HepG2 (cell line): ENCODE results near the gene TRMT1. TPM values are rescaled to one million over a fixed set of nuclear protein-coding genes. Genes with fewer than 3 reads are reported as not detected.

ENCODE experiments used
- ATF7-NPFF ChIP-seq: sonication (generic); formaldehyde crosslinking; IDR thresholded peaks from 2 replicates; pipeline ENCODE4 v1.8.1; 2023; ENCODE audit warnings: mild to moderate bottlenecking, low read depth, missing genetic modification reagents, moderate library complexity
- CBX5 ChIP-seq: sonication (generic); formaldehyde crosslinking; IDR thresholded peaks from 2 replicates; pipeline ENCODE4 v1.4.0; 2020; ENCODE audit warnings: missing genetic modification reagents, borderline replicate concordance
- CREB1 ChIP-seq, 2 experiments: fragments of 450-650 bp in 1 of 2; IDR thresholded peaks; 2 replicates each; pipeline ENCODE4 v1.6.1; 2016 to 2017; ENCODE audit warnings: control low read depth in 1 of 2, mild to moderate bottlenecking in 1 of 2, missing compliant biosample characterization in 1 of 2, missing genetic modification characterization in 1 of 2
- ETV5 ChIP-seq: IDR thresholded peaks from 2 replicates; pipeline ENCODE4 v1.6.1; 2018; ENCODE audit warnings: missing biosample characterization, missing genetic modification reagents, inconsistent platforms, borderline replicate concordance
- FOXP1 ChIP-seq, 2 experiments: fragments of 450-650 bp in 1 of 2; IDR thresholded peaks; 2 replicates each; pipeline ENCODE4 v1.6.1; 2017 to 2018; ENCODE audit warnings: antibody characterized with exemption in 1 of 2
- GABPB1 ChIP-seq: IDR thresholded peaks from 2 replicates; pipeline ENCODE4 v1.6.1; 2016; ENCODE audit warnings: mild to moderate bottlenecking, missing genetic modification reagents, moderate library complexity, missing compliant biosample characterization
- MEF2D ChIP-seq: sonication (generic); formaldehyde crosslinking; IDR thresholded peaks from 2 replicates; pipeline ENCODE4 v1.5.1; 2020; ENCODE audit warnings: mild to moderate bottlenecking, missing genetic modification reagents
- MYC ChIP-seq: sonication (generic); formaldehyde crosslinking; IDR thresholded peaks from 2 replicates; pipeline ENCODE4 v1.9.0; 2021; ENCODE audit warnings: missing genetic modification reagents, borderline replicate concordance
- PHF5A ChIP-seq: IDR thresholded peaks from one replicate; pipeline ENCODE4 v1.6.1; 2018; ENCODE audit warnings: low read depth, missing genetic modification reagents; ENCODE audit not compliant: unreplicated experiment
- TRIM24 ChIP-seq: sonication (generic); formaldehyde crosslinking; IDR thresholded peaks from 2 replicates; pipeline ENCODE4 v1.8.0; 2022; ENCODE audit warnings: mild to moderate bottlenecking, missing genetic modification reagents
- ZNF20 ChIP-seq: sonication (generic); formaldehyde crosslinking; IDR thresholded peaks from 2 replicates; pipeline ENCODE4 v1.4.0; 2020; ENCODE audit warnings: mild to moderate bottlenecking, moderate library complexity, missing genetic modification reagents
- ZNF253 ChIP-seq: sonication (generic); formaldehyde crosslinking; IDR thresholded peaks from 2 replicates; pipeline ENCODE4 v1.8.0; 2022; ENCODE audit warnings: mild to moderate bottlenecking, missing genetic modification reagents, borderline replicate concordance
- ZNF350 ChIP-seq: sonication (generic); formaldehyde crosslinking; IDR thresholded peaks from 2 replicates; pipeline ENCODE4 v1.4.0; 2020; ENCODE audit warnings: mild to moderate bottlenecking, low read depth, missing genetic modification reagents, borderline replicate concordance
- ZNF44 ChIP-seq: sonication (generic); formaldehyde crosslinking; IDR thresholded peaks from 2 replicates; pipeline ENCODE4 v1.5.1; 2020; ENCODE audit warnings: mild to moderate bottlenecking, missing genetic modification reagents
- polyA plus RNA-seq, 8 experiments: library from polyadenylated mRNA; depleted of rRNA in 3 of 8; stranded (reverse) in 7 of 8; unstranded in 1 of 8; fragments of >200 nt; fragmentation: Illumina TruSeq in 4 of 8; extraction: Trizol in 4 of 8; gene quantifications; 2 replicates each; pipeline versions ENCODE4 v1.2.1 to v1.2.3, GENCODE V29; 2011 to 2016; ENCODE audit warnings: low read depth in 4 of 8, missing spikeins in 1 of 8, mixed read lengths in 1 of 8; ENCODE audit not compliant: insufficient read depth in 1 of 8
- total RNA-seq, 5 experiments: library from RNA; depleted of rRNA; stranded (reverse); fragments of >200 nt; fragmentation: Illumina TruSeq; extraction: Trizol; gene quantifications; 2 replicates each; pipeline ENCODE4 v1.2.3, GENCODE V29; 2016; ENCODE audit warnings: low read depth in 1 of 5
- TF ChIP-seq, protein P1 (sequence below): sonication (generic); formaldehyde crosslinking; IDR thresholded peaks from 2 replicates; pipeline ENCODE4 v1.5.0; 2020; ENCODE audit warnings: missing genetic modification reagents, mild to moderate bottlenecking, borderline replicate concordance
- TF ChIP-seq, protein P2 (sequence below): sonication (generic); formaldehyde crosslinking; IDR thresholded peaks from 2 replicates; pipeline ENCODE4 v1.5.0; 2020; ENCODE audit warnings: mild to moderate bottlenecking, missing genetic modification reagents, borderline replicate concordance
- TF ChIP-seq, protein P3 (sequence below): sonication (generic); formaldehyde crosslinking; IDR thresholded peaks from 2 replicates; pipeline ENCODE4 v1.4.0; 2020; ENCODE audit warnings: missing genetic modification reagents, borderline replicate concordance
- TF ChIP-seq, protein P4 (sequence below): sonication (generic); formaldehyde crosslinking; IDR thresholded peaks from 2 replicates; pipeline ENCODE4 v1.5.1; 2020; ENCODE audit warnings: missing genetic modification reagents, mild to moderate bottlenecking, borderline replicate concordance

Gene TRMT1
- total and polyA plus RNA-seq, 2 of the 13 experiments (the other 11 are each of a cell fraction or from before 2014, with no cell fraction given) = 35.5 to 44.1 TPM

DNA sequence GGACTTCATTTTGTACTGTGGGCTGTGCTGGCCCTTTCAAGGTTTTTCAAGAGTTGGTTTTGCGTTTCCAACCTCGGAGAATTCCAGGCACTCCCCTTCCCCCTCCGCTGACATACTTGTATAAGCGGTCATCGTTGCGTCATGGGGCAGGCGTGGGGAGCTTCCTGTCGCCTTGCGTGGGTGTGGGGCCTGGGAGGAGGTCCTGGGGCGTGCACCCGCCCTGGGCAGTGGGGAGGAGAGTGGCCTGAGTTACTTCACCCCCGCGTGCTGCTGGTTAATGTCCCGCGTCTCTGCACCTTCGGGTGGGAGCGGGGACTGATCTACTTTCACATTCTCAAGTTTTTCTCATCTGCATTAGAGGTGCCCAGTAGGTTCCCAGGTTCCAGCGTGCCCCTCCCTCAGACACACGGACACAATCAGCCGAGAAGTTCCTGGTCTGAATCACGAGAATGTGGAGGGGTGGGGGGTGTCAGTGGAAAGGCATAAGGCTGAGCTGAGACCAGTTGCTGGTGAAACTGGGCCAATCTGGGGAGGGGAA, 37.8 kb upstream of the TRMT1 start (continued):
- TF ChIP-seq ZNF350 (CRISPR knock-in tag) = peak; percentile 29; the same call in 1 of the 2 replicates
- TF ChIP-seq, protein P1, sequence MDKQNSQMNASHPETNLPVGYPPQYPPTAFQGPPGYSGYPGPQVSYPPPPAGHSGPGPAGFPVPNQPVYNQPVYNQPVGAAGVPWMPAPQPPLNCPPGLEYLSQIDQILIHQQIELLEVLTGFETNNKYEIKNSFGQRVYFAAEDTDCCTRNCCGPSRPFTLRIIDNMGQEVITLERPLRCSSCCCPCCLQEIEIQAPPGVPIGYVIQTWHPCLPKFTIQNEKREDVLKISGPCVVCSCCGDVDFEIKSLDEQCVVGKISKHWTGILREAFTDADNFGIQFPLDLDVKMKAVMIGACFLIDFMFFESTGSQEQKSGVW (CRISPR knock-in tag) = no peak
- TF ChIP-seq ETV5 (CRISPR knock-in tag) = peak; percentile 74
- TF ChIP-seq CBX5 (CRISPR knock-in tag) = peak; percentile 66; the same call in 1 of the 2 replicates
- peak; percentile 79 for TF ChIP-seq GABPB1 (CRISPR knock-in tag)
- TF ChIP-seq, protein P2, sequence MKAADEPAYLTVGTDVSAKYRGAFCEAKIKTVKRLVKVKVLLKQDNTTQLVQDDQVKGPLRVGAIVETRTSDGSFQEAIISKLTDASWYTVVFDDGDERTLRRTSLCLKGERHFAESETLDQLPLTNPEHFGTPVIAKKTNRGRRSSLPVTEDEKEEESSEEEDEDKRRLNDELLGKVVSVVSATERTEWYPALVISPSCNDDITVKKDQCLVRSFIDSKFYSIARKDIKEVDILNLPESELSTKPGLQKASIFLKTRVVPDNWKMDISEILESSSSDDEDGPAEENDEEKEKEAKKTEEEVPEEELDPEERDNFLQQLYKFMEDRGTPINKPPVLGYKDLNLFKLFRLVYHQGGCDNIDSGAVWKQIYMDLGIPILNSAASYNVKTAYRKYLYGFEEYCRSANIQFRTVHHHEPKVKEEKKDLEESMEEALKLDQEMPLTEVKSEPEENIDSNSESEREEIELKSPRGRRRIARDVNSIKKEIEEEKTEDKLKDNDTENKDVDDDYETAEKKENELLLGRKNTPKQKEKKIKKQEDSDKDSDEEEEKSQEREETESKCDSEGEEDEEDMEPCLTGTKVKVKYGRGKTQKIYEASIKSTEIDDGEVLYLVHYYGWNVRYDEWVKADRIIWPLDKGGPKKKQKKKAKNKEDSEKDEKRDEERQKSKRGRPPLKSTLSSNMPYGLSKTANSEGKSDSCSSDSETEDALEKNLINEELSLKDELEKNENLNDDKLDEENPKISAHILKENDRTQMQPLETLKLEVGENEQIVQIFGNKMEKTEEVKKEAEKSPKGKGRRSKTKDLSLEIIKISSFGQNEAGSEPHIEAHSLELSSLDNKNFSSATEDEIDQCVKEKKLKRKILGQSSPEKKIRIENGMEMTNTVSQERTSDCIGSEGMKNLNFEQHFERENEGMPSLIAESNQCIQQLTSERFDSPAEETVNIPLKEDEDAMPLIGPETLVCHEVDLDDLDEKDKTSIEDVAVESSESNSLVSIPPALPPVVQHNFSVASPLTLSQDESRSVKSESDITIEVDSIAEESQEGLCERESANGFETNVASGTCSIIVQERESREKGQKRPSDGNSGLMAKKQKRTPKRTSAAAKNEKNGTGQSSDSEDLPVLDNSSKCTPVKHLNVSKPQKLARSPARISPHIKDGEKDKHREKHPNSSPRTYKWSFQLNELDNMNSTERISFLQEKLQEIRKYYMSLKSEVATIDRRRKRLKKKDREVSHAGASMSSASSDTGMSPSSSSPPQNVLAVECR = peak; percentile 36; the same call in 1 of the 2 replicates
- TF ChIP-seq, protein P3, sequence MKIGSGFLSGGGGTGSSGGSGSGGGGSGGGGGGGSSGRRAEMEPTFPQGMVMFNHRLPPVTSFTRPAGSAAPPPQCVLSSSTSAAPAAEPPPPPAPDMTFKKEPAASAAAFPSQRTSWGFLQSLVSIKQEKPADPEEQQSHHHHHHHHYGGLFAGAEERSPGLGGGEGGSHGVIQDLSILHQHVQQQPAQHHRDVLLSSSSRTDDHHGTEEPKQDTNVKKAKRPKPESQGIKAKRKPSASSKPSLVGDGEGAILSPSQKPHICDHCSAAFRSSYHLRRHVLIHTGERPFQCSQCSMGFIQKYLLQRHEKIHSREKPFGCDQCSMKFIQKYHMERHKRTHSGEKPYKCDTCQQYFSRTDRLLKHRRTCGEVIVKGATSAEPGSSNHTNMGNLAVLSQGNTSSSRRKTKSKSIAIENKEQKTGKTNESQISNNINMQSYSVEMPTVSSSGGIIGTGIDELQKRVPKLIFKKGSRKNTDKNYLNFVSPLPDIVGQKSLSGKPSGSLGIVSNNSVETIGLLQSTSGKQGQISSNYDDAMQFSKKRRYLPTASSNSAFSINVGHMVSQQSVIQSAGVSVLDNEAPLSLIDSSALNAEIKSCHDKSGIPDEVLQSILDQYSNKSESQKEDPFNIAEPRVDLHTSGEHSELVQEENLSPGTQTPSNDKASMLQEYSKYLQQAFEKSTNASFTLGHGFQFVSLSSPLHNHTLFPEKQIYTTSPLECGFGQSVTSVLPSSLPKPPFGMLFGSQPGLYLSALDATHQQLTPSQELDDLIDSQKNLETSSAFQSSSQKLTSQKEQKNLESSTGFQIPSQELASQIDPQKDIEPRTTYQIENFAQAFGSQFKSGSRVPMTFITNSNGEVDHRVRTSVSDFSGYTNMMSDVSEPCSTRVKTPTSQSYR (CRISPR knock-in tag) = peak; percentile 88
- TF ChIP-seq ZNF20 (CRISPR knock-in tag) = no peak
- TF ChIP-seq, protein P4, sequence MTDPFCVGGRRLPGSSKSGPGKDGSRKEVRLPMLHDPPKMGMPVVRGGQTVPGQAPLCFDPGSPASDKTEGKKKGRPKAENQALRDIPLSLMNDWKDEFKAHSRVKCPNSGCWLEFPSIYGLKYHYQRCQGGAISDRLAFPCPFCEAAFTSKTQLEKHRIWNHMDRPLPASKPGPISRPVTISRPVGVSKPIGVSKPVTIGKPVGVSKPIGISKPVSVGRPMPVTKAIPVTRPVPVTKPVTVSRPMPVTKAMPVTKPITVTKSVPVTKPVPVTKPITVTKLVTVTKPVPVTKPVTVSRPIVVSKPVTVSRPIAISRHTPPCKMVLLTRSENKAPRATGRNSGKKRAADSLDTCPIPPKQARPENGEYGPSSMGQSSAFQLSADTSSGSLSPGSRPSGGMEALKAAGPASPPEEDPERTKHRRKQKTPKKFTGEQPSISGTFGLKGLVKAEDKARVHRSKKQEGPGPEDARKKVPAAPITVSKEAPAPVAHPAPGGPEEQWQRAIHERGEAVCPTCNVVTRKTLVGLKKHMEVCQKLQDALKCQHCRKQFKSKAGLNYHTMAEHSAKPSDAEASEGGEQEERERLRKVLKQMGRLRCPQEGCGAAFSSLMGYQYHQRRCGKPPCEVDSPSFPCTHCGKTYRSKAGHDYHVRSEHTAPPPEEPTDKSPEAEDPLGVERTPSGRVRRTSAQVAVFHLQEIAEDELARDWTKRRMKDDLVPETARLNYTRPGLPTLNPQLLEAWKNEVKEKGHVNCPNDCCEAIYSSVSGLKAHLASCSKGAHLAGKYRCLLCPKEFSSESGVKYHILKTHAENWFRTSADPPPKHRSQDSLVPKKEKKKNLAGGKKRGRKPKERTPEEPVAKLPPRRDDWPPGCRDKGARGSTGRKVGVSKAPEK (CRISPR knock-in tag) = 0 out of 2 replicates have a peak, but pooled peaks have one; percentile 22
- TF ChIP-seq PHF5A (CRISPR knock-in tag) = no peak
- no peak for TF ChIP-seq FOXP1 (IDR thresholded peaks at IDR 0.05)
- peak; percentile 24; the same call in 1 of the 2 replicates for TF ChIP-seq FOXP1 (CRISPR knock-in tag; IDR thresholded peaks at IDR 0.05)
- TF ChIP-seq ATF7-NPFF = 0 out of 2 replicates have a peak, but pooled peaks have one; percentile 17
- TF ChIP-seq ZNF44 (CRISPR knock-in tag) = no peak
- TF ChIP-seq MEF2D = no peak
- 0 out of 2 replicates have a peak, but pooled peaks have one; percentile 69 for TF ChIP-seq ZNF253 (CRISPR knock-in tag)
- peak; percentile 61 for TF ChIP-seq CREB1 (IDR thresholded peaks at IDR 0.05)
- TF ChIP-seq CREB1 (CRISPR knock-in tag; IDR thresholded peaks at IDR 0.05) = peak; percentile 66; the same call in 1 of the 2 replicates
- no peak for TF ChIP-seq MYC (CRISPR knock-in tag)
- no peak for TF ChIP-seq TRIM24 (CRISPR knock-in tag)
